LoVo (cell line): ENCODE results near the gene SNAP23.
A peak's percentile ranks its signal among the peaks of the same experiment; 100 is the strongest.

Experiments used
- DNase-seq: peaks from one replicate; pipeline ENCODE4 v3.0.0-alpha.2; 2016; ENCODE audit warnings: low spot score

Gene SNAP23

GRCh38 chr15:42495361-42496212 is at the start of gene SNAP23:
Gene SNAP23 (plus strand): TSS chr15:42495634. CDS start chr15:42511847, 16,213 bp downstream.
- DNase-seq: peak; percentile 97

GRCh38 chr15:42447599-42447998 is 47.8 kb upstream of the SNAP23 start:
- DNase-seq: no peak

GRCh38 chr15:42448281-42448680 is 47.2 kb upstream of the SNAP23 start:
- no peak for DNase-seq

GRCh38 chr15:42449770-42450424 is 45.5 kb upstream of the SNAP23 start:
- DNase-seq: no peak

GRCh38 chr15:42450425-42450790 is 45.0 kb upstream of the SNAP23 start:
- no peak for DNase-seq

- no peak for DNase-seq
These were observed 41.6 kb upstream of the SNAP23 start for GRCh38 chr15:42453826-42454225.

GRCh38 chr15:42456531-42456930 is 38.9 kb upstream of the SNAP23 start:
- no peak for DNase-seq

- DNase-seq: no peak
These were observed 38.5 kb upstream of the SNAP23 start for GRCh38 chr15:42456971-42457370.

- DNase-seq: no peak
These were observed 37.7 kb upstream of the SNAP23 start for GRCh38 chr15:42457445-42458442.

GRCh38 chr15:42461261-42461660 is 34.2 kb upstream of the SNAP23 start:
- DNase-seq: no peak

GRCh38 chr15:42465520-42466259 is 29.7 kb upstream of the SNAP23 start:
- no peak for DNase-seq

GRCh38 chr15:42471002-42471401 is 24.4 kb upstream of the SNAP23 start:
- no peak for DNase-seq

- no peak for DNase-seq
These were observed 20.6 kb upstream of the SNAP23 start for GRCh38 chr15:42474827-42475226.

GRCh38 chr15:42482701-42483100 is 12.7 kb upstream of the SNAP23 start:
- DNase-seq: no peak

GRCh38 chr15:42483677-42484076 is 11.8 kb upstream of the SNAP23 start:
- no peak for DNase-seq

- DNase-seq: peak; percentile 9
These were observed 5.2 kb upstream of the SNAP23 start for GRCh38 chr15:42490291-42490670.

- peak; percentile 94 for DNase-seq
These were observed 4.5 kb upstream of the SNAP23 start, which contains the start of gene ZNF106 for GRCh38 chr15:42490671-42491538. Gene ZNF106 (minus strand): TSS chr15:42491141. CDS start chr15:42472289, 18,852 bp downstream.

GRCh38 chr15:42491539-42492225 is 3.8 kb upstream of the SNAP23 start:
- peak; percentile 79 for DNase-seq

GRCh38 chr15:42493679-42494078 is 1.8 kb upstream of the SNAP23 start:
- DNase-seq: no peak

- peak; percentile 68 for DNase-seq
These were observed 455 bp upstream of the SNAP23 start for GRCh38 chr15:42494998-42495360.
